Suprapubic skin (tissue), 4 donors: Measurements from ENCODE around the gene UNC50. TPM values are rescaled to one million over a fixed set of nuclear protein-coding genes. Genes with fewer than 3 reads are reported as not detected.
"Not testable (repeated sequence)": the region's sequence is repeated elsewhere in the genome, so short reads cannot be mapped to it uniquely, and the experiment has no call there.

Experiments used
- DNase-seq, 2 donors: peaks; one replicate each; pipeline ENCODE4 v3.0.0-alpha.2; 2019; ENCODE audit warnings: low spot score in 2 of 2
- H3K27ac ChIP-seq: fragments of 200-600 bp; sonication (generic); one replicate; pipeline ENCODE4 v1.5.1; 2019
- H3K27me3 ChIP-seq: fragments of 200-600 bp; sonication (generic); one replicate; pipeline ENCODE4 v1.5.1; 2019
- H3K36me3 ChIP-seq: fragments of 200-600 bp; sonication (generic); one replicate; pipeline ENCODE4 v1.5.1; 2019
- H3K4me1 ChIP-seq: fragments of 200-600 bp; sonication (generic); one replicate; pipeline ENCODE4 v1.5.1; 2019
- H3K4me3 ChIP-seq: fragments of 200-600 bp; sonication (generic); one replicate; pipeline ENCODE4 v1.5.1; 2019; ENCODE audit warnings: mild to moderate bottlenecking
- H3K9me3 ChIP-seq: fragments of 200-600 bp; sonication (generic); one replicate; pipeline ENCODE4 v1.5.1; 2019
- CTCF ChIP-seq, 2 donors: fragments of 200-600 bp in 1 of 2; fragments of 450-650 bp in 1 of 2; sonication (generic) in 1 of 2; IDR thresholded peaks; one replicate each; pipeline ENCODE4 v1.5.1; 2016 to 2019; ENCODE audit warnings: antibody characterized with exemption in 2 of 2, mild to moderate bottlenecking in 1 of 2, moderate library complexity in 1 of 2
- EP300 ChIP-seq: sonication (generic); formaldehyde crosslinking; IDR thresholded peaks from one replicate; pipeline ENCODE4 v1.6.1; 2017; ENCODE audit warnings: antibody characterized with exemption
- POLR2A ChIP-seq, 2 donors: fragments of 450-650 bp; IDR thresholded peaks; one replicate each; pipeline ENCODE4 v1.6.1; 2017; ENCODE audit warnings: antibody characterized with exemption in 2 of 2, mild to moderate bottlenecking in 2 of 2, moderate library complexity in 2 of 2
- POLR2AphosphoS5 ChIP-seq, 3 donors: sonication (generic); formaldehyde crosslinking; IDR thresholded peaks; one replicate each; pipeline ENCODE4 v1.6.1; 2017; ENCODE audit warnings: antibody characterized with exemption in 3 of 3
- whole genome bisulfite sequencing: methylation state at CpG from one replicate; pipeline ENCODE4 v1.1.5; 2018; 5-methylcytosine and 5-hydroxymethylcytosine counted together
- total RNA-seq, 4 donors: library from RNA; depleted of rRNA; stranded (reverse); fragments of >200 nt; gene quantifications; one replicate each; pipeline ENCODE4 v1.1.0, GENCODE V29; 2016

Gene UNC50
- total RNA-seq, 4 donors from 2014 or later, result 34.0 to 45.4 (median 40.4) TPM

- WGBS, result 95% methylated on average over 8 of the region's 8 CpGs
- no peak for DNase-seq
Observed at GRCh38 chr2:98592565-98592964, 15.8 kb upstream of the UNC50 start.

GRCh38 chr2:98594665-98595064 lies 13.7 kb upstream of the UNC50 start:
- WGBS, result 91% methylated on average over 4 of the region's 4 CpGs
- peaks cover 35% of the 10 kb centered on the region for H3K36me3 ChIP-seq

More at GRCh38 chr2:98592565-98592964, 15.8 kb upstream of the UNC50 start:
- no peak for TF ChIP-seq EP300
- TF ChIP-seq CTCF (IDR thresholded peaks at IDR 0.05), result no peak
- TF ChIP-seq POLR2AphosphoS5 (IDR thresholded peaks at IDR 0.05), result no peak
- TF ChIP-seq POLR2A (IDR thresholded peaks at IDR 0.05), result no peak
- H3K27me3 ChIP-seq, result no peaks in the 10 kb centered on the region
- H3K4me1 ChIP-seq, result no peaks in the 10 kb centered on the region
- H3K4me3 ChIP-seq, result no peak overlapping the region
- peaks cover 19% of the 10 kb centered on the region for H3K36me3 ChIP-seq
- no peak overlapping the region for H3K27ac ChIP-seq
- no peaks in the 10 kb centered on the region for H3K9me3 ChIP-seq

GRCh38 chr2:98598781-98599428 lies 9.5 kb upstream of the UNC50 start:
- H3K4me1 ChIP-seq, result no peaks in the 10 kb centered on the region
- no peak overlapping the region for H3K27ac ChIP-seq
- no peak for DNase-seq
- 91% methylated on average over 1 of the region's 1 CpG for WGBS
- H3K27me3 ChIP-seq, result no peaks in the 10 kb centered on the region
- H3K9me3 ChIP-seq, result no peaks in the 10 kb centered on the region
- no peak for TF ChIP-seq CTCF (IDR thresholded peaks at IDR 0.05)
- no peak for TF ChIP-seq EP300
- no peak for TF ChIP-seq POLR2AphosphoS5 (IDR thresholded peaks at IDR 0.05)
- TF ChIP-seq POLR2A (IDR thresholded peaks at IDR 0.05), result no peak
- peaks cover 63% of the 10 kb centered on the region for H3K36me3 ChIP-seq
- no peak overlapping the region for H3K4me3 ChIP-seq

More at GRCh38 chr2:98594665-98595064, 13.7 kb upstream of the UNC50 start:
- not testable (repeated sequence) for DNase-seq, H3K4me3 ChIP-seq, H3K4me1 ChIP-seq, H3K27me3 ChIP-seq, H3K27ac ChIP-seq, H3K9me3 ChIP-seq

- DNase-seq, result no peak
- peaks cover 25% of the 10 kb centered on the region for H3K4me1 ChIP-seq
- 86% methylated on average over 3 of the region's 3 CpGs for WGBS
- H3K27ac ChIP-seq, result no peak overlapping the region
- H3K27me3 ChIP-seq, result no peaks in the 10 kb centered on the region
- no peak overlapping the region for H3K4me3 ChIP-seq
- H3K36me3 ChIP-seq, result peaks cover 63% of the 10 kb centered on the region
- no peaks in the 10 kb centered on the region for H3K9me3 ChIP-seq
- TF ChIP-seq CTCF (IDR thresholded peaks at IDR 0.05) (peak in 1 of 2 donors; percentile 35), EP300 (no peak)
Observed at GRCh38 chr2:98601532-98602132, 6.8 kb upstream of the UNC50 start.

GRCh38 chr2:98604547-98604946 lies 3.8 kb upstream of the UNC50 start:
- no peak for DNase-seq
- H3K4me3 ChIP-seq, result no peak overlapping the region
- H3K27ac ChIP-seq, result no peak overlapping the region
- WGBS, result 21% methylated on average over 2 of the region's 2 CpGs
- no peaks in the 10 kb centered on the region for H3K9me3 ChIP-seq
- H3K4me1 ChIP-seq, result peaks cover 39% of the 10 kb centered on the region
- peaks cover 41% of the 10 kb centered on the region for H3K36me3 ChIP-seq
- no peak for TF ChIP-seq POLR2A (IDR thresholded peaks at IDR 0.05)
- TF ChIP-seq EP300, result no peak
- TF ChIP-seq POLR2AphosphoS5 (IDR thresholded peaks at IDR 0.05), result no peak
- TF ChIP-seq CTCF (IDR thresholded peaks at IDR 0.05), result no peak
- no peaks in the 10 kb centered on the region for H3K27me3 ChIP-seq
